ENCODE data around the gene SAP30BP. TPM values are rescaled to one million over a fixed set of nuclear protein-coding genes. Genes with fewer than 3 reads are reported as not detected.

The SAP30BP gene
- total RNA-seq, 2 experiments from 2014 or later: 81.4 to 92.7 TPM

DNA sequence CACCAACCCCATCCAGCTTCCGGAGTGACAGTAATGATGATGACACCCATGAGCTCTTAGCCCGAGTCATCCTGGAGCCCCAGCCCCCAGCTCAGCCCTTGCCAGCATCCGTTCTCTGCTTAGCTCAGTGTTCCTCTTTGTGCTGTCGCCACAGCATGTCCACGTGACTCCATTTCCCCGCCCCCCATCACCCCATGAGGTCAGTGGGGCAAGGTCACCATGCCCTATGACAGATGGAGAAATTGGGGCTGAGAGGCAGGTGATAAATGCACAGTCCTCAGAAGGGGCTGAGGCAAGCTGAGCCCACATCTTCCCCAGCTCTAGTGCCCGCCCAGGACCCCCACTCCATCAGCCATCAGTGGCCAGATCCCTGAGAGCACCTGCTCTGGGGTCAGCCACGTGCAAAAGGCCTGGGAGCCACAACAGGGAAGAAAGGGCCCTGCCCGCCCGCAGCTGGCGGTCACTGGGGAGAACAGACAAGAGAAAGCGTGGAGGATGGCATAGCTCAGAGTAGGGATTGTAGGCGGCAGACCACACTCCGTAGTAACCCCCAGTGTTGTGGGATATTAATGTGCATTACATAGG is 71.2 kb downstream of the SAP30BP start:
- Mint-ChIP-seq H3K4me1 (ENCODE audit: low read depth) (peaks cover 5% of the 10 kb centered on the region), H3K27ac (no peak overlapping the region), H3K36me3 (no peaks in the 10 kb centered on the region), H3K4me3 (no peak overlapping the region), H3K9me3 (no peaks in the 10 kb centered on the region), H3K27me3 (no peaks in the 10 kb centered on the region)
- POLR2A ChIA-PET: interaction anchor here (0.8 kb wide), 1 partner anchor 121 kb away, joined by 3 read pairs; no protein-coding TSS in a partner anchor
- CTCF ChIA-PET: interaction anchor here (0.7 to 2.7 kb wide), 7 partner anchors 10 to 201 kb away, joined by 3 to 38 read pairs (median 3); partner anchors contain the start of gene ITGB4
- intact Hi-C loops (cut with micrococcal nuclease): no loop called here
- DNase-seq: peak; percentile 70

DNA sequence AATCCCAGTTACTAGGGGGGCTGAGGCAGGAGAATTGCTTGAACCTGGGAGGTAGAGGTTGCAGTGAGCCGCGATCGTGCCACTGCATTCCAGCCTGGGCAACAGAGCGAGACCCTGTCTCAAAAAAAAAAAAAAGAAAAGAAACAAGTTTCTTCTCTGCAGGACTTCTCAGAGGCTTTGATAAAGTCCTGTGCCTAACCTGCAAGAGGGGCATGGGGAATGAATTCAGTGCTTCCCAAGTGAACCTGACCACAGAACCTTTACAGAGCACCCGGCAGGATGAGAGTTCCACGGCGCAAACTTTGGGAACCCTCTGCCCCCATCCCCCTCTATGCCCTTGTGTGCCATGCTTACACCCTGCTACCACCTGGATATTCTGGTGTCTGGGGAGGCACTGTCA is 72.0 kb downstream of the SAP30BP start:
- no peak for DNase-seq
- H3K27ac Mint-ChIP-seq: no peak overlapping the region
- intact Hi-C loops (cut with micrococcal nuclease): no loop called here
- H3K9me3 Mint-ChIP-seq: no peaks in the 10 kb centered on the region
- POLR2A ChIA-PET: interaction anchor here (0.8 kb wide), 1 partner anchor 122 kb away, joined by 3 read pairs; no protein-coding TSS in a partner anchor
- no peak overlapping the region for H3K4me3 Mint-ChIP-seq
- CTCF ChIA-PET: interaction anchor here (0.6 to 2.7 kb wide), 5 partner anchors 9 to 202 kb away, joined by 3 to 38 read pairs (median 3); no protein-coding TSS in a partner anchor
- peaks cover 5% of the 10 kb centered on the region for H3K4me1 Mint-ChIP-seq (ENCODE audit: low read depth)
- H3K27me3 Mint-ChIP-seq: no peaks in the 10 kb centered on the region
- no peaks in the 10 kb centered on the region for H3K36me3 Mint-ChIP-seq

DNA sequence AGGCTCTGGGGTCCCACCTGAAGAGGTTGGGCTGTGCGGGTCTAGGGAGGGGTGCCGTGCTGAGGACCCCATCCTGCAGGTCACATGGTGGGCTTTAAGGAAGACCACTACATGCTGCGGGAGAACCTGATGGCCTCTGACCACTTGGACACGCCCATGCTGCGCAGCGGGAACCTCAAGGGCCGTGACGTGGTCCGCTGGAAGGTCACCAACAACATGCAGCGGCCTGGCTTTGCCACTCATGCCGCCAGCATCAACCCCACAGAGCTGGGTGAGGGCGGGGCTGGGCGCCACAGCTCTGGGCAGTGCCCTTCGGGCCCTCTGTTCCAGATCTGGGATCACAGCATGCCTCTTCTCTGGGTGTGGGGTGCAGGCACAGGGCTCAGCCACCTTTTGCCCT is 72.7 kb downstream of the SAP30BP start:
- H3K36me3 Mint-ChIP-seq: no peaks in the 10 kb centered on the region
- H3K4me1 Mint-ChIP-seq (ENCODE audit: low read depth): peaks cover 4% of the 10 kb centered on the region
- CTCF ChIA-PET: interaction anchor here (0.6 to 2.7 kb wide), 3 partner anchors 9 to 195 kb away, joined by 3 to 38 read pairs (median 3); no protein-coding TSS in a partner anchor
- H3K9me3 Mint-ChIP-seq: no peaks in the 10 kb centered on the region
- H3K27me3 Mint-ChIP-seq: no peaks in the 10 kb centered on the region
- H3K27ac Mint-ChIP-seq: no peak overlapping the region
- POLR2A ChIA-PET: no interaction called here
- no peak overlapping the region for H3K4me3 Mint-ChIP-seq
- DNase-seq: no peak
- intact Hi-C loops (cut with micrococcal nuclease): no loop called here

- Mint-ChIP-seq H3K36me3 (no peaks in the 10 kb centered on the region), H3K9me3 (no peaks in the 10 kb centered on the region), H3K27ac (no peak overlapping the region), H3K4me3 (no peak overlapping the region), H3K4me1 (ENCODE audit: low read depth) (peaks cover 4% of the 10 kb centered on the region), H3K27me3 (no peaks in the 10 kb centered on the region)
- no peak for DNase-seq
- intact Hi-C loops (cut with micrococcal nuclease): no loop called here
- POLR2A ChIA-PET: no interaction called here
- CTCF ChIA-PET: interaction anchor here (0.9 to 3.0 kb wide), 3 partner anchors 9 to 107 kb away, joined by 3 to 9 read pairs (median 5); partner anchors contain the start of gene SMIM5
Measured at GRCh38 chr17:75740215-75740614, 73.1 kb downstream of the SAP30BP start.

GRCh38 chr17:75740631-75741077 is 73.5 kb downstream of the SAP30BP start:
- Mint-ChIP-seq H3K4me1 (ENCODE audit: low read depth) (peaks cover 4% of the 10 kb centered on the region), H3K4me3 (no peak overlapping the region), H3K36me3 (no peaks in the 10 kb centered on the region), H3K9me3 (no peaks in the 10 kb centered on the region), H3K27ac (no peak overlapping the region), H3K27me3 (no peaks in the 10 kb centered on the region)
- no peak for DNase-seq
- ChIA-PET CTCF (interaction anchor here (0.9 to 3.0 kb wide), 3 partner anchors 9 to 107 kb away, joined by 3 to 9 read pairs (median 5); partner anchors contain the start of gene SMIM5), POLR2A (no interaction called here)
- intact Hi-C loops (cut with micrococcal nuclease): no loop called here

DNA sequence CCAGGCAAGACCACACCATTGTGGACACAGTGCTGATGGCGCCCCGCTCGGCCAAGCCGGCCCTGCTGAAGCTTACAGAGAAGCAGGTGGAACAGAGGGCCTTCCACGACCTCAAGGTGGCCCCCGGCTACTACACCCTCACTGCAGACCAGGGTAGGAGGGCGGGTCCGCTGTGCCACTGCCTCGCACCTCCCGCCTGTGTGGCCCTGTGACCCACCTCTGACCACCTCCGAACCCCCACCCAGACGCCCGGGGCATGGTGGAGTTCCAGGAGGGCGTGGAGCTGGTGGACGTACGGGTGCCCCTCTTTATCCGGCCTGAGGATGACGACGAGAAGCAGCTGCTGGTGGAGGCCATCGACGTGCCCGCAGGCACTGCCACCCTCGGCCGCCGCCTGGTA is 75.2 kb downstream of the SAP30BP start:
- Mint-ChIP-seq H3K4me1 (ENCODE audit: low read depth) (peaks cover 4% of the 10 kb centered on the region), H3K9me3 (no peaks in the 10 kb centered on the region), H3K4me3 (no peak overlapping the region), H3K27me3 (no peaks in the 10 kb centered on the region), H3K36me3 (no peaks in the 10 kb centered on the region), H3K27ac (no peak overlapping the region)
- CTCF ChIA-PET: interaction anchor here (0.6 to 3.0 kb wide), 5 partner anchors 11 to 143 kb away, joined by 3 to 9 read pairs (median 4); partner anchors contain the start of gene SMIM5
- no peak for DNase-seq
- intact Hi-C loops (cut with micrococcal nuclease): no loop called here
- POLR2A ChIA-PET: no interaction called here

- Mint-ChIP-seq H3K27ac (no peak overlapping the region), H3K4me3 (no peak overlapping the region), H3K36me3 (no peaks in the 10 kb centered on the region), H3K9me3 (no peaks in the 10 kb centered on the region), H3K27me3 (no peaks in the 10 kb centered on the region), H3K4me1 (ENCODE audit: low read depth) (peaks cover 3% of the 10 kb centered on the region)
- POLR2A ChIA-PET: no interaction called here
- DNase-seq: no peak
- CTCF ChIA-PET: interaction anchor here (1.3 to 10.9 kb wide), 3 partner anchors 10 to 106 kb away, joined by 6 to 438 read pairs (median 151); partner anchors contain the start of gene SMIM5
- intact Hi-C loops (cut with micrococcal nuclease): no loop called here
Measured at GRCh38 chr17:75743625-75744206, 76.6 kb downstream of the SAP30BP start.

DNA sequence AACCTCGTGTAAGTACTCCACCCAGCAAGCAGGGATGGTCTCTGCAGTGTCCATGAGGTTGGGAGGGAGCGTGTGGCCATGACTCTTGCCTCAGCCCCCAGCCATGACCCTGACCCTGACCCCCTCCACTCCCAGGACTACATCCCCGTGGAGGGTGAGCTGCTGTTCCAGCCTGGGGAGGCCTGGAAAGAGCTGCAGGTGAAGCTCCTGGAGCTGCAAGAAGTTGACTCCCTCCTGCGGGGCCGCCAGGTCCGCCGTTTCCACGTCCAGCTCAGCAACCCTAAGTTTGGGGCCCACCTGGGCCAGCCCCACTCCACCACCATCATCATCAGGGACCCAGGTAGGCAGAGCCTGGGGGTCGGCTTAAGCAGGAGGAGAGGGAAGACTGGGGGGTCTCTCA is 81.6 kb downstream of the SAP30BP start:
- ChIA-PET CTCF (interaction anchor here (0.6 to 10.9 kb wide), 33 partner anchors 10 to 324 kb away, joined by 3 to 438 read pairs (median 6); partner anchors contain the start of genes GALK1, RECQL5, SAP30BP and SMIM5), POLR2A (interaction anchor here (0.6 to 1.6 kb wide), 2 partner anchors 67 to 81 kb away, joined by 4 read pairs; partner anchors contain the start of genes RECQL5 and SAP30BP)
- Mint-ChIP-seq H3K9me3 (no peaks in the 10 kb centered on the region), H3K4me1 (ENCODE audit: low read depth) (peaks cover 15% of the 10 kb centered on the region), H3K27ac (no peak overlapping the region), H3K27me3 (no peaks in the 10 kb centered on the region), H3K36me3 (no peaks in the 10 kb centered on the region), H3K4me3 (no peak overlapping the region)
- no peak for DNase-seq
- intact Hi-C loops (cut with micrococcal nuclease): loop anchor here (1.0 kb wide), 1 partner anchor 73 kb away; no protein-coding TSS in a partner anchor

GRCh38 chr17:75749545-75750389 is 82.6 kb downstream of the SAP30BP start:
- H3K36me3 Mint-ChIP-seq: no peaks in the 10 kb centered on the region

DNA sequence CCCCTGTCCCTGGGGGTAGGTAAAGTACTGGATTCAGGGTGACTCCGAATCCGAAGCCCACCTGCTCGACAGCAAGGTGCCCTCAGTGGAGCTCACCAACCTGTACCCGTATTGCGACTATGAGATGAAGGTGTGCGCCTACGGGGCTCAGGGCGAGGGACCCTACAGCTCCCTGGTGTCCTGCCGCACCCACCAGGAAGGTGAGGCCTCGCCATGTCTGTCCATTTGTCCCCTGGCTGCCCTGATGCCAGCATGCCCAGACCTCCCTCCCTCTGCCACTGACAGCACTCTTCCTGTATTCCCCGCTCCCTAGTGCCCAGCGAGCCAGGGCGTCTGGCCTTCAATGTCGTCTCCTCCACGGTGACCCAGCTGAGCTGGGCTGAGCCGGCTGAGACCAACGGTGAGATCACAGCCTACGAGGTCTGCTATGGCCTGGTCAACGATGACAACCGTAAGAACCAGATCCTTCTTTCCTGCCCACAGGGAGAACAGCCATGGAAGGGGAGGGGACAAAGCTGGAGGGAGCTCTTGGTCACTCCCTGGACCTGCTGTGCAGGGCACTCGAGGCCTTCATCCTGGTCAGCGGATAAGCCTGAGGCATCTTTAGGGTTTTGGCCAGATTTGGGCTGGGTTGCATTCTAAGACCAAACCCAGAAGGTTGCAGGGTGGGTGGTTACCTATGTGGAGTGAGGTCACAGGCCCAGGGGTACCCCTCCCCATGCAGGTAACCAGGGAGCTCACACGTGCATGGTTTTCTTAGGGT is 83.7 kb downstream of the SAP30BP start:
- Mint-ChIP-seq H3K9me3 (no peaks in the 10 kb centered on the region), H3K4me3 (no peak overlapping the region), H3K4me1 (ENCODE audit: low read depth) (peaks cover 23% of the 10 kb centered on the region), H3K27ac (no peak overlapping the region), H3K36me3 (no peaks in the 10 kb centered on the region), H3K27me3 (no peaks in the 10 kb centered on the region)
- intact Hi-C loops (cut with micrococcal nuclease): loop anchor here (1.0 to 5.0 kb wide), 2 partner anchors 118 to 324 kb away; partner anchors contain the start of gene SMIM5
- POLR2A ChIA-PET: no interaction called here
- CTCF ChIA-PET: interaction anchor here (0.8 to 10.9 kb wide), 24 partner anchors 12 to 160 kb away, joined by 3 to 438 read pairs (median 8); partner anchors contain the start of genes GALK1, RECQL5, SAP30BP and SMIM5
- no peak for DNase-seq

More at GRCh38 chr17:75749545-75750389, 82.6 kb downstream of the SAP30BP start:
- intact Hi-C loops (cut with micrococcal nuclease): loop anchor here (1.0 to 5.0 kb wide), 2 partner anchors 116 to 322 kb away; partner anchors contain the start of gene SMIM5
- peaks cover 21% of the 10 kb centered on the region for H3K4me1 Mint-ChIP-seq (ENCODE audit: low read depth)
- peak overlapping the region; percentile 37 for H3K4me3 Mint-ChIP-seq
- peak; percentile 91 for DNase-seq
- H3K27me3 Mint-ChIP-seq: no peaks in the 10 kb centered on the region
- POLR2A ChIA-PET: interaction anchor here (0.6 kb wide), 1 partner anchor 73 kb away, joined by 3 read pairs; no protein-coding TSS in a partner anchor
- CTCF ChIA-PET: interaction anchor here (0.6 to 10.9 kb wide), 49 partner anchors 9 to 533 kb away, joined by 3 to 438 read pairs (median 5); partner anchors contain the start of genes GALK1, RECQL5, SAP30BP and SMIM5
- no peak overlapping the region for H3K27ac Mint-ChIP-seq
- no peaks in the 10 kb centered on the region for H3K9me3 Mint-ChIP-seq

Data from activated CD4-positive, alpha-beta memory T cell treated with anti-CD3 and anti-CD28 coated beads for 36 hours (primary cell).